HCT116 (cell line): ENCODE results near the gene MRPL37. TPM values are rescaled to one million over a fixed set of nuclear protein-coding genes. Genes with fewer than 3 reads are reported as not detected.

Source experiments
- ATAC-seq: fragments of 200-7000 bp; cut with Tn5 transposase; 2 replicates; pipeline ENCODE4 v1.9.1; 2020; ENCODE audit warnings: mild to moderate bottlenecking, moderate library complexity
- BruUV-seq: library from RNA; stranded (reverse); fragments of 400-500 nt; replicated peaks from 2 replicates; lab custom pipeline; 2021; lab: Mats Ljungman, UMichigan
- CTCF ChIA-PET: fragments of 300-600 bp; sonication (Branson Sonifier 250); formaldehyde crosslinking; loops from one replicate; lab custom pipeline; 2021; ENCODE audit warnings: antibody characterized with exemption; lab: Charles Lee
- POLR2A ChIA-PET: fragments of 300-600, 350-600 bp; sonication (Branson Sonifier 250); formaldehyde crosslinking; loops from one replicate; lab custom pipeline; 2021; ENCODE audit warnings: antibody characterized with exemption; lab: Charles Lee
- RAD21 ChIA-PET, 2 experiments: fragments of 300-600 bp; sonication (Branson Sonifier 250); formaldehyde crosslinking; loops; one replicate each; lab custom pipeline; 2023; ENCODE audit warnings: low total read pairs in 2 of 2; ENCODE audit not compliant: uncharacterized antibody in 2 of 2, unreplicated experiment in 2 of 2, low non-redundant PET in 1 of 2; lab: Charles Lee
- DNase-seq: peaks from one replicate; pipeline ENCODE4 v3.0.0-alpha.2; 2010; ENCODE audit warnings: low read depth, low spot score
- H2AFZ ChIP-seq: fragments of 200-600 bp; shearing (Covaris generic), sonication (generic); 2 replicates; pipeline ENCODE4 v1.6.1; 2017; ENCODE audit warnings: low read depth, mixed run types, mixed read lengths, antibody characterized with exemption, low read length; ENCODE audit not compliant: poor library complexity, severe bottlenecking
- H3K27ac ChIP-seq: 2 replicates; pipeline ENCODE4 v1.5.1; 2012; ENCODE audit warnings: low read depth, low read length
- H3K27me3 ChIP-seq: fragments of 200-600 bp; sonication (generic); 2 replicates; pipeline ENCODE4 v1.6.1; 2016; ENCODE audit warnings: mixed run types, low read length, mixed read lengths; ENCODE audit not compliant: insufficient read depth
- H3K36me3 ChIP-seq, 2 experiments: fragments of 200-500 bp in 1 of 2; fragments of 200-600 bp in 1 of 2; sonication (Bioruptor generic) in 1 of 2; sonication (generic) in 1 of 2; 2 replicates each; pipeline versions ENCODE4 v1.5.1 to v1.6.1; 2014 to 2016; ENCODE audit warnings: low read length in 2 of 2, inconsistent platforms in 1 of 2, mixed read lengths in 1 of 2, mixed run types in 1 of 2; ENCODE audit not compliant: insufficient read depth in 2 of 2, control insufficient read depth in 1 of 2
- H3K4me1 ChIP-seq, 2 experiments: fragments of 200-600 bp in 1 of 2; sonication (generic) in 1 of 2; 2 replicates each; pipeline versions ENCODE4 v1.5.1 to v1.6.1; 2012 to 2017; ENCODE audit warnings: low read length in 2 of 2, inconsistent platforms in 1 of 2, mild to moderate bottlenecking in 1 of 2, mixed read lengths in 1 of 2, mixed run types in 1 of 2, moderate library complexity in 1 of 2; ENCODE audit not compliant: insufficient read depth in 2 of 2, control insufficient read depth in 1 of 2
- H3K4me2 ChIP-seq: fragments of 200-600 bp; sonication (generic); 2 replicates; pipeline ENCODE4 v1.6.1; 2017; ENCODE audit warnings: mixed run types, low read length, mixed read lengths
- H3K4me3 ChIP-seq, 2 experiments: fragments of 200-600 bp in 1 of 2; sonication (generic) in 1 of 2; replicated peaks in 1 of 2; 2 replicates each; pipeline ENCODE4 v1.5.1; 2011 to 2016; ENCODE audit warnings: low read length in 2 of 2, control low read depth in 1 of 2, low read depth in 1 of 2, mild to moderate bottlenecking in 1 of 2, mixed read lengths in 1 of 2, mixed run types in 1 of 2
- H3K79me2 ChIP-seq: fragments of 200-600 bp; sonication (generic); 2 replicates; pipeline ENCODE4 v1.6.1; 2017; ENCODE audit warnings: mild to moderate bottlenecking, mixed run types, low read length, moderate library complexity, mixed read lengths; ENCODE audit not compliant: insufficient read depth
- H3K9ac ChIP-seq: fragments of 200-600 bp; sonication (generic); 2 replicates; pipeline ENCODE4 v1.6.1; 2016; ENCODE audit warnings: low read length, mixed read lengths
- H3K9me2 ChIP-seq: fragments of 200-600 bp; sonication (generic), shearing (Covaris generic); 2 replicates; pipeline ENCODE4 v1.6.1; 2017; ENCODE audit warnings: mixed run types, mild to moderate bottlenecking, moderate library complexity; ENCODE audit not compliant: insufficient read depth
- H3K9me3 ChIP-seq, 2 experiments: fragments of 200-500 bp in 1 of 2; fragments of 200-600 bp in 1 of 2; sonication (Bioruptor generic) in 1 of 2; sonication (generic) in 1 of 2; 2 replicates each; pipeline ENCODE4 v1.6.1; 2014 to 2017; ENCODE audit warnings: low read length in 2 of 2, mixed read lengths in 2 of 2, inconsistent platforms in 1 of 2, low read depth in 1 of 2, mild to moderate bottlenecking in 1 of 2, mixed run types in 1 of 2, moderate library complexity in 1 of 2; ENCODE audit not compliant: control insufficient read depth in 1 of 2, insufficient read depth in 1 of 2
- H4K20me1 ChIP-seq: fragments of 200-600 bp; sonication (generic), shearing (Covaris generic); 2 replicates; pipeline ENCODE4 v1.6.1; 2017; ENCODE audit warnings: mixed run types, mild to moderate bottlenecking, moderate library complexity; ENCODE audit not compliant: insufficient read depth
- CEBPB ChIP-seq: IDR thresholded peaks from 2 replicates; pipeline ENCODE4 v1.6.1; 2012; ENCODE audit warnings: low read depth
- CTCF ChIP-seq, 3 experiments: fragments of 200-600 bp in 1 of 3; sonication (generic) in 1 of 3; IDR thresholded peaks in 2 of 3; conservative IDR thresholded peaks in 1 of 3; 2 replicates each; pipeline ENCODE4 v1.5.1; 2012 to 2017; ENCODE audit warnings: low read depth in 2 of 3, low read length in 2 of 3, antibody characterized with exemption in 1 of 3, borderline replicate concordance in 1 of 3, control low read depth in 1 of 3, mild to moderate bottlenecking in 1 of 3, mixed read lengths in 1 of 3, mixed run types in 1 of 3, moderate library complexity in 1 of 3; ENCODE audit not compliant: insufficient read depth in 1 of 3
- EGR1 ChIP-seq: IDR thresholded peaks from 2 replicates; pipeline ENCODE4 v1.6.1; 2012; ENCODE audit warnings: low read depth
- EZH2 ChIP-seq: fragments of 200-600 bp; sonication (generic); IDR thresholded peaks from 2 replicates; pipeline ENCODE4 v1.6.1; 2017; ENCODE audit warnings: antibody characterized with exemption, mixed run types
- FOSL1 ChIP-seq: IDR thresholded peaks from 2 replicates; pipeline ENCODE4 v1.6.1; 2012; ENCODE audit warnings: low read depth
- POLR2A ChIP-seq: IDR thresholded peaks from 2 replicates; pipeline ENCODE4 v1.7.0; 2011; ENCODE audit warnings: borderline replicate concordance; ENCODE audit not compliant: insufficient read depth, insufficient read length; ENCODE audit errors: extremely low read depth
- POLR2AphosphoS5 ChIP-seq: IDR thresholded peaks from 2 replicates; pipeline ENCODE4 v1.6.1; 2011; ENCODE audit warnings: mild to moderate bottlenecking, low read depth, low read length, moderate library complexity
- REST ChIP-seq: IDR thresholded peaks from 2 replicates; pipeline ENCODE4 v1.6.1; 2012; ENCODE audit warnings: low read depth
- SIN3A ChIP-seq: IDR thresholded peaks from 2 replicates; pipeline ENCODE4 v1.6.1; 2012; ENCODE audit warnings: low read depth
- SP1 ChIP-seq: IDR thresholded peaks from 2 replicates; pipeline ENCODE4 v1.6.1; 2012; ENCODE audit warnings: low read depth
- TCF7L2 ChIP-seq: IDR thresholded peaks from 2 replicates; pipeline ENCODE4 v1.7.0; 2011; ENCODE audit warnings: borderline replicate concordance, inconsistent platforms; ENCODE audit not compliant: insufficient read depth, insufficient read length; ENCODE audit errors: extremely low read depth
- ZBTB33 ChIP-seq: IDR thresholded peaks from 2 replicates; pipeline ENCODE4 v1.6.1; 2011; ENCODE audit warnings: mild to moderate bottlenecking, low read length, moderate library complexity; ENCODE audit not compliant: insufficient replicate concordance; ENCODE audit errors: extremely low read depth
- ZNF274 ChIP-seq: fragments of 200-500 bp; sonication (Bioruptor generic); IDR thresholded peaks from 2 replicates; pipeline ENCODE4 v1.6.1; 2014; ENCODE audit warnings: mild to moderate bottlenecking, low read depth, low read length, inconsistent platforms
- intact Hi-C: fragments of 100-400 bp; cut with micrococcal nuclease; formaldehyde crosslinking; loops from 2 replicates; pipeline ENCODE4 v1.10.0; 2022
- total RNA-seq: library from RNA; stranded (reverse); gene quantifications from one replicate; pipeline ENCODE4 v1.2.1, GENCODE V29; 2021; ENCODE audit not compliant: unreplicated experiment

MRPL37 gene
- total RNA-seq, 1 experiment from 2014 or later = 132 TPM

- no peak overlapping the region for H3K27ac ChIP-seq
- no peak overlapping the region for H3K9ac ChIP-seq
- ChIA-PET CTCF (no interaction called here), RAD21 (no interaction called here)
- H2AFZ ChIP-seq = no peak overlapping the region
- no peaks in the 10 kb centered on the region for H4K20me1 ChIP-seq
- no TSS peak for BruUV-seq
- no peaks in the 10 kb centered on the region for H3K9me2 ChIP-seq
- H3K9me3 ChIP-seq = no peaks in the 10 kb centered on the region
- no peaks in the 10 kb centered on the region for H3K4me1 ChIP-seq
- no peak overlapping the region for H3K4me3 ChIP-seq
- H3K36me3 ChIP-seq = no peaks in the 10 kb centered on the region; a peak in 1 of 4 replicates
- no peak for TF ChIP-seq POLR2A
- no peak for TF ChIP-seq TCF7L2
- TF ChIP-seq FOSL1 = no peak
- TF ChIP-seq EZH2 = no peak
- TF ChIP-seq ZBTB33 = no peak
- no peak for TF ChIP-seq POLR2AphosphoS5
- no peak for TF ChIP-seq CTCF (IDR thresholded peaks at IDR 0.05 in 2 of 3, conservative IDR thresholded peaks at IDR 0.05 in 1 of 3; ENCODE audit: borderline replicate concordance in 1 of 3, insufficient read depth in 1 of 3, low read depth in 2 of 3, low read length in 2 of 3)
- no peak for TF ChIP-seq REST
- no peak for TF ChIP-seq SIN3A
- no peak for TF ChIP-seq SP1
- TF ChIP-seq EGR1 = no peak
- TF ChIP-seq ZNF274 = no peak
- no peak for TF ChIP-seq CEBPB
- TF ChIP-seq, all 23 proteins: peak for 0
- ATAC-seq (no peak), DNase-seq (no peak)
- intact Hi-C loops = no loop called here
- H3K4me2 ChIP-seq = no peak overlapping the region
- POLR2A ChIA-PET = no interaction called here
- H3K79me2 ChIP-seq = no peaks in the 10 kb centered on the region
- no peaks in the 10 kb centered on the region for H3K27me3 ChIP-seq
These were observed 22.2 kb upstream of the MRPL37 start for GRCh38 chr1:54177726-54178125.
